Fibroblast of pulmonary artery (primary cell): Measurements from ENCODE around the gene CCDC78.
A peak's percentile ranks its signal among the peaks of the same experiment; 100 is the strongest.

Experiments used
- DNase-seq: peaks from one replicate; pipeline ENCODE4 v3.0.0-alpha.2; 2010; ENCODE audit warnings: low read depth
- H3K4me3 ChIP-seq: replicated peaks from 2 replicates; pipeline ENCODE4 v1.5.1; 2011; ENCODE audit warnings: low read depth, mild to moderate bottlenecking, control low read depth, low read length, moderate library complexity
- CTCF ChIP-seq: IDR thresholded peaks from 2 replicates; pipeline ENCODE4 v1.5.1; 2011; ENCODE audit warnings: mild to moderate bottlenecking, control low read depth, low read length, inconsistent platforms; ENCODE audit errors: missing control alignments

Gene CCDC78

GRCh38 chr16:711084-711483 is 15.2 kb downstream of the CCDC78 start:
- no peak overlapping the region for H3K4me3 ChIP-seq
- no peak for TF ChIP-seq CTCF
- no peak for DNase-seq

GRCh38 chr16:710500-711075 is 15.7 kb downstream of the CCDC78 start:
- no peak overlapping the region for H3K4me3 ChIP-seq
- no peak for DNase-seq
- TF ChIP-seq CTCF = no peak

- DNase-seq = peak; percentile 85
- no peak overlapping the region for H3K4me3 ChIP-seq
Measured at GRCh38 chr16:709566-710499, 16.4 kb downstream of the CCDC78 start.

GRCh38 chr16:708959-709358 is 17.3 kb downstream of the CCDC78 start:
- H3K4me3 ChIP-seq = no peak overlapping the region
- no peak for DNase-seq
- TF ChIP-seq CTCF = no peak

More at GRCh38 chr16:709566-710499, 16.4 kb downstream of the CCDC78 start:
- no peak for TF ChIP-seq CTCF

- H3K4me3 ChIP-seq = no peak overlapping the region
- no peak for TF ChIP-seq CTCF
- DNase-seq = no peak
Measured at GRCh38 chr16:708019-708418, 18.2 kb downstream of the CCDC78 start.

GRCh38 chr16:707062-707538 is 19.1 kb downstream of the CCDC78 start:
- no peak overlapping the region for H3K4me3 ChIP-seq
- no peak for TF ChIP-seq CTCF

More at GRCh38 chr16:707062-707538, 19.1 kb downstream of the CCDC78 start:
- DNase-seq = no peak
